Stimulated activated CD4-positive, alpha-beta T cell treated with anti-CD3 and anti-CD28 coated beads, Interleukin-1b, Interleukin-23, amount 100 ng/mL, for 24 hours (primary cell): ENCODE results near the gene MYEF2.

Experiments
- DNase-seq, 4 experiments: peaks; one replicate each; pipeline ENCODE4 v3.0.0-alpha.2; 2020; ENCODE audit warnings: low read depth in 4 of 4, low spot score in 1 of 4

Gene MYEF2

GRCh38 chr15:48145923-48146322, 32.2 kb downstream of the MYEF2 start:
- no peak for DNase-seq

- no peak for DNase-seq
Observed at GRCh38 chr15:48144889-48145288, 33.2 kb downstream of the MYEF2 start.

GRCh38 chr15:48143856-48144255, 34.2 kb downstream of the MYEF2 start:
- DNase-seq, result no peak

- DNase-seq, result no peak
Observed at GRCh38 chr15:48132874-48133273, 45.2 kb downstream of the MYEF2 start.

GRCh38 chr15:48131324-48131723, 46.8 kb downstream of the MYEF2 start:
- DNase-seq, result no peak

- no peak for DNase-seq
Observed at GRCh38 chr15:48126667-48127355, 51.3 kb downstream of the MYEF2 start.

GRCh38 chr15:48121849-48122248, 56.2 kb downstream of the MYEF2 start:
- no peak for DNase-seq

- no peak for DNase-seq
Observed at GRCh38 chr15:48120745-48121144, 57.4 kb downstream of the MYEF2 start, which contains the start of gene SLC24A5. TSS of gene SLC24A5 (plus strand) at chr15:48120990. CDS start at chr15:48121045, 55 bp downstream.

- no peak for DNase-seq
Observed at GRCh38 chr15:48119277-48119676, 58.8 kb downstream of the MYEF2 start.

- no peak for DNase-seq
Observed at GRCh38 chr15:48112242-48112641, 65.9 kb downstream of the MYEF2 start.

- DNase-seq, result no peak
Observed at GRCh38 chr15:48109856-48110531, 68.1 kb downstream of the MYEF2 start.

GRCh38 chr15:48109212-48109611, 68.9 kb downstream of the MYEF2 start:
- no peak for DNase-seq

GRCh38 chr15:48105936-48106335, 72.2 kb downstream of the MYEF2 start:
- no peak for DNase-seq

GRCh38 chr15:48103647-48104046, 74.4 kb downstream of the MYEF2 start:
- no peak for DNase-seq

- no peak for DNase-seq
Observed at GRCh38 chr15:48102167-48102566, 75.9 kb downstream of the MYEF2 start.

GRCh38 chr15:48101376-48101961, 76.6 kb downstream of the MYEF2 start:
- DNase-seq, result no peak

GRCh38 chr15:48097264-48097663, 80.8 kb downstream of the MYEF2 start:
- DNase-seq, result no peak

- no peak for DNase-seq
Observed at GRCh38 chr15:48096813-48097212, 81.3 kb downstream of the MYEF2 start.

- no peak for DNase-seq
Observed at GRCh38 chr15:48096355-48096786, 81.7 kb downstream of the MYEF2 start.

GRCh38 chr15:48091522-48091921, 86.6 kb downstream of the MYEF2 start:
- no peak for DNase-seq

- DNase-seq, result no peak
Observed at GRCh38 chr15:48090666-48091065, 87.4 kb downstream of the MYEF2 start.

- no peak for DNase-seq
Observed at GRCh38 chr15:48090115-48090514, 88.0 kb downstream of the MYEF2 start.
